CD14-positive monocyte (primary cell): ENCODE measurements around the gene ZFYVE1. TPM values are rescaled to one million over a fixed set of nuclear protein-coding genes. Genes with fewer than 3 reads are reported as not detected.

ENCODE experiments used
- DNase-seq, 3 donors: peaks; one replicate each; pipeline ENCODE4 v3.0.0-alpha.2; 2011 to 2022
- H2AFZ ChIP-seq: 2 replicates; pipeline ENCODE4 v1.6.0; 2012; ENCODE audit warnings: mild to moderate bottlenecking, low read depth, low read length, inconsistent platforms; ENCODE audit not compliant: insufficient read depth, poor library complexity, severe bottlenecking
- H3K27ac ChIP-seq, 2 donors: 1 replicate in 1 of 2; 2 replicates in 1 of 2; pipeline ENCODE4 v1.5.1; 2012 to 2013; ENCODE audit warnings: low read length in 2 of 2, control low read depth in 1 of 2, inconsistent platforms in 1 of 2, low read depth in 1 of 2, mild to moderate bottlenecking in 1 of 2
- H3K27me3 ChIP-seq, 2 donors: one replicate each; pipeline versions ENCODE4 v1.6.0 to v1.6.1; 2011 to 2013; ENCODE audit warnings: low read length in 2 of 2; ENCODE audit not compliant: control insufficient read depth in 2 of 2, insufficient read depth in 2 of 2
- H3K36me3 ChIP-seq, 2 donors: replicated peaks in 1 of 2; 1 replicate in 1 of 2; 2 replicates in 1 of 2; pipeline versions ENCODE4 v1.5.1 to v1.6.1; 2012 to 2013; ENCODE audit warnings: low read length in 2 of 2, control low read depth in 1 of 2, inconsistent platforms in 1 of 2, mild to moderate bottlenecking in 1 of 2; ENCODE audit not compliant: insufficient read depth in 2 of 2, control insufficient read depth in 1 of 2
- H3K4me1 ChIP-seq, 2 donors: 1 replicate in 1 of 2; 2 replicates in 1 of 2; pipeline versions ENCODE4 v1.5.1 to v1.6.1; 2012 to 2013; ENCODE audit warnings: low read length in 2 of 2, control low read depth in 1 of 2, inconsistent platforms in 1 of 2, mild to moderate bottlenecking in 1 of 2, moderate library complexity in 1 of 2; ENCODE audit not compliant: insufficient read depth in 2 of 2, control insufficient read depth in 1 of 2
- H3K4me2 ChIP-seq: replicated peaks from 2 replicates; pipeline ENCODE3; 2012; ENCODE audit warnings: low read length, moderate library complexity, mild to moderate bottlenecking; ENCODE audit not compliant: poor library complexity, severe bottlenecking; ENCODE audit errors: extremely low read depth
- H3K4me3 ChIP-seq, 3 experiments: fragments of 200-600 bp in 1 of 3; sonication (generic) in 1 of 3; replicated peaks in 1 of 3; 1 replicate in 2 of 3; 2 replicates in 1 of 3; pipeline ENCODE4 v1.5.1; 2011 to 2013; ENCODE audit warnings: low read length in 3 of 3, mild to moderate bottlenecking in 3 of 3, control low read depth in 2 of 3, low read depth in 2 of 3, inconsistent platforms in 1 of 3, moderate library complexity in 1 of 3
- H3K79me2 ChIP-seq: 2 replicates; pipeline ENCODE4 v1.6.0; 2012; ENCODE audit warnings: mild to moderate bottlenecking, control low read depth, inconsistent platforms, low read length, moderate library complexity; ENCODE audit not compliant: insufficient read depth
- H3K9ac ChIP-seq: 2 replicates; pipeline ENCODE4 v1.6.0; 2017; ENCODE audit warnings: low read length, mild to moderate bottlenecking; ENCODE audit not compliant: insufficient read depth, poor library complexity, severe bottlenecking
- H3K9me3 ChIP-seq, 2 donors: replicated peaks in 1 of 2; 1 replicate in 1 of 2; 2 replicates in 1 of 2; pipeline versions ENCODE4 v1.5.1 to v1.6.1; 2012 to 2013; ENCODE audit warnings: low read length in 2 of 2, control low read depth in 1 of 2; ENCODE audit not compliant: control insufficient read depth in 1 of 2, insufficient read depth in 1 of 2
- H4K20me1 ChIP-seq: 2 replicates; pipeline ENCODE4 v1.6.0; 2012; ENCODE audit warnings: mild to moderate bottlenecking, low read length, control low read depth, moderate library complexity; ENCODE audit not compliant: insufficient read depth
- H3K27ac Mint-ChIP-seq, 7 donors: one replicate each; pipeline ENCODE4 v1.8.0; 2020; ENCODE audit warnings: mild to moderate bottlenecking in 7 of 7, mixed read lengths in 7 of 7, moderate library complexity in 6 of 7, inconsistent platforms in 2 of 7
- H3K27me3 Mint-ChIP-seq, 3 donors: one replicate each; pipeline ENCODE4 v1.8.0; 2021 to 2022; ENCODE audit warnings: low read depth in 3 of 3, mild to moderate bottlenecking in 3 of 3, mixed read lengths in 3 of 3, moderate library complexity in 3 of 3, inconsistent platforms in 1 of 3
- H3K36me3 Mint-ChIP-seq, 2 donors: one replicate each; pipeline ENCODE4 v1.8.0; 2020; ENCODE audit warnings: mixed read lengths in 2 of 2, inconsistent platforms in 1 of 2, mild to moderate bottlenecking in 1 of 2
- H3K4me1 Mint-ChIP-seq: one replicate; pipeline ENCODE4 v1.8.0; 2020; ENCODE audit warnings: mild to moderate bottlenecking, mixed read lengths
- H3K4me3 Mint-ChIP-seq, 2 donors: one replicate each; pipeline ENCODE4 v1.8.0; 2020; ENCODE audit warnings: mild to moderate bottlenecking in 2 of 2, mixed read lengths in 2 of 2, moderate library complexity in 1 of 2
- H3K9me3 Mint-ChIP-seq, 7 donors: one replicate each; pipeline ENCODE4 v1.8.0; 2020 to 2022; ENCODE audit warnings: mixed read lengths in 7 of 7, mild to moderate bottlenecking in 6 of 7, moderate library complexity in 6 of 7, inconsistent platforms in 2 of 7
- WGBS: methylation state at CpG from one replicate; pipeline ENCODE4 v1.1.5; 2013; ENCODE audit warnings: missing lambda C conversion rate; ENCODE audit not compliant: insufficient coverage; 5-methylcytosine and 5-hydroxymethylcytosine counted together
- intact Hi-C, 2 donors: fragments of 100-400 bp; cut with micrococcal nuclease; formaldehyde crosslinking; loops; one replicate each; pipeline versions ENCODE4 v1.15.0 to v1.15.1; 2023
- polyA plus RNA-seq, 3 donors: library from polyadenylated mRNA; depleted of rRNA in 1 of 3; unstranded in 2 of 3; stranded (reverse) in 1 of 3; fragments of 300-500 nt in 2 of 3; fragments of >200 nt in 1 of 3; fragmentation: Illumina TruSeq in 2 of 3; gene quantifications; 1 replicate in 2 of 3; 2 replicates in 1 of 3; pipeline ENCODE4 v1.2.3, GENCODE V29; 2012 to 2021
- small RNA-seq: library from RNA; depleted of rRNA; stranded (forward); fragments of <200 nt; gene quantifications from one replicate; pipeline ENCODE3, GENCODE V24; 2012; ENCODE audit warnings: low read depth; ENCODE audit not compliant: insufficient read length
- TF ChIP-seq, protein P1 (sequence below): fragments of 200-600 bp; IDR thresholded peaks from one replicate; pipeline ENCODE4 v1.8.0; 2022; ENCODE audit warnings: antibody characterized with exemption, mild to moderate bottlenecking

The ZFYVE1 gene
- polyA plus RNA-seq, 3 donors = 4.9 to 18.6 (median 5.3) TPM

GRCh38 chr14:72921396-72921795 lies 105.5 kb downstream of the ZFYVE1 start:
- Mint-ChIP-seq H3K36me3 (no peaks in the 10 kb centered on the region), H3K27me3 (peaks cover 28 to 50% (median 29%) of the 10 kb centered on the region in 3 donors), H3K9me3 (peaks cover 0 to 3% (median 0%) of the 10 kb centered on the region in 7 donors), H3K4me3 (no peak overlapping the region), H3K27ac (no peak overlapping the region), H3K4me1 (peaks cover 5% of the 10 kb centered on the region)
- DNase-seq = no peak
- Histone ChIP-seq H3K9ac (no peak overlapping the region), H3K4me2 (no peak overlapping the region), H3K79me2 (no peaks in the 10 kb centered on the region), H3K27ac (no peak overlapping the region), H3K9me3 (no peaks in the 10 kb centered on the region), H3K36me3 (no peaks in the 10 kb centered on the region), H2AFZ (no peak overlapping the region), H3K27me3 (peaks cover 13 to 20% of the 10 kb centered on the region in 2 donors), H3K4me1 (peaks cover 5 to 8% of the 10 kb centered on the region in 2 donors), H4K20me1 (no peaks in the 10 kb centered on the region), H3K4me3 (no peak overlapping the region)
- intact Hi-C loops = no loop called here
- TF ChIP-seq, protein P1, sequence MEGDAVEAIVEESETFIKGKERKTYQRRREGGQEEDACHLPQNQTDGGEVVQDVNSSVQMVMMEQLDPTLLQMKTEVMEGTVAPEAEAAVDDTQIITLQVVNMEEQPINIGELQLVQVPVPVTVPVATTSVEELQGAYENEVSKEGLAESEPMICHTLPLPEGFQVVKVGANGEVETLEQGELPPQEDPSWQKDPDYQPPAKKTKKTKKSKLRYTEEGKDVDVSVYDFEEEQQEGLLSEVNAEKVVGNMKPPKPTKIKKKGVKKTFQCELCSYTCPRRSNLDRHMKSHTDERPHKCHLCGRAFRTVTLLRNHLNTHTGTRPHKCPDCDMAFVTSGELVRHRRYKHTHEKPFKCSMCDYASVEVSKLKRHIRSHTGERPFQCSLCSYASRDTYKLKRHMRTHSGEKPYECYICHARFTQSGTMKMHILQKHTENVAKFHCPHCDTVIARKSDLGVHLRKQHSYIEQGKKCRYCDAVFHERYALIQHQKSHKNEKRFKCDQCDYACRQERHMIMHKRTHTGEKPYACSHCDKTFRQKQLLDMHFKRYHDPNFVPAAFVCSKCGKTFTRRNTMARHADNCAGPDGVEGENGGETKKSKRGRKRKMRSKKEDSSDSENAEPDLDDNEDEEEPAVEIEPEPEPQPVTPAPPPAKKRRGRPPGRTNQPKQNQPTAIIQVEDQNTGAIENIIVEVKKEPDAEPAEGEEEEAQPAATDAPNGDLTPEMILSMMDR = no peak

DNA sequence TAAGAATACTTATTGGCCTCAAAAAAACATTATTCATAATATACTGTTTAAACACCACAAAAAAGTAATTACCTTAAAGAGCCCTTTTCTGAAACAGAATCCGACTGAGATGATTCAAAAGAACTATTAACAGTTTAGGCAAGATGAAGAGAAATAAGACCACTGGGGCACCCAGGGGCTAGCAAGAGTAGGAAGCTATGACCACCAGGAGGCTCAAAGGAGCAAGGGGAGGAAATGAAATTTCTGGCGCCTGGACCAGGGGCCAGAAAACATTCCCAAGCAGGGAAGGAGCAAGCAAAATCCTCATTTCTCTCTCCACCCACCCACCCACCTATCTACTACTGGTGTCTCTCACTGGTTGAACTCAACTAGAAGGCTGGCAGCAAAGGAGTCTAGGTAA lies 106.9 kb downstream of the ZFYVE1 start:
- H3K36me3 Mint-ChIP-seq = no peaks in the 10 kb centered on the region
- no peak overlapping the region for H3K27ac Mint-ChIP-seq
- no peaks in the 10 kb centered on the region for H3K4me1 Mint-ChIP-seq
- H3K27me3 Mint-ChIP-seq = peaks cover 28 to 45% (median 28%) of the 10 kb centered on the region in 3 donors
- Histone ChIP-seq H3K4me3 (no peak overlapping the region), H3K27me3 (peaks cover 13 to 15% of the 10 kb centered on the region in 2 donors), H3K9me3 (no peaks in the 10 kb centered on the region), H3K4me2 (no peak overlapping the region), H2AFZ (no peak overlapping the region), H3K4me1 (no peaks in the 10 kb centered on the region), H3K9ac (no peak overlapping the region), H3K27ac (no peak overlapping the region), H3K36me3 (no peaks in the 10 kb centered on the region), H4K20me1 (no peaks in the 10 kb centered on the region), H3K79me2 (no peaks in the 10 kb centered on the region)
- H3K9me3 Mint-ChIP-seq = peaks cover 0 to 6% (median 0%) of the 10 kb centered on the region in 7 donors
- TF ChIP-seq, protein P1 = no peak
- no CpG with 5 or more reads among the region's 2 CpGs for WGBS
- no peak overlapping the region for H3K4me3 Mint-ChIP-seq
- intact Hi-C loops = no loop called here
- no peak for DNase-seq

Small RNA genes lying within 50 kb of the gene (small RNA-seq; reads per million reads assigned to genes)
- not detected for gene RN7SL586P

Other genes starting within 250 kb of the ZFYVE1 start
- under 1 TPM in 2 of 3 donors, not detected in 1; 0.33 to 0.39 TPM for gene DPF3, start 133.0 kb downstream of the ZFYVE1 start, polyA plus RNA-seq
- gene DCAF4, start 100.6 kb downstream of the ZFYVE1 start, polyA plus RNA-seq = 1 to 10 TPM; 1.1 to 7.2 (median 2.3) TPM
- 10 to 100 TPM; 15.6 to 46.5 (median 25.2) TPM for gene RBM25, start 31.4 kb upstream of the ZFYVE1 start, polyA plus RNA-seq
- gene PSEN1, start 109.4 kb upstream of the ZFYVE1 start, polyA plus RNA-seq = 100 to 1,000 TPM in 1 of 3 donors, 10 to 100 TPM in 2; 42.4 to 130 (median 85.6) TPM
- gene PAPLN, start 210.4 kb upstream of the ZFYVE1 start, polyA plus RNA-seq = 1 to 10 TPM in 1 of 3 donors, under 1 TPM in 2; 0.58 to 2.8 (median 0.73) TPM